Muscle of back (tissue), 11 donors: Measurements from ENCODE around the gene RALY. TPM values are rescaled to one million over a fixed set of nuclear protein-coding genes. Genes with fewer than 3 reads are reported as not detected.

ENCODE experiments used
- DNase-seq, 3 donors: peaks; one replicate each; pipeline versions ENCODE4 v3.0.0 to v3.0.0-alpha.2; 2013
- polyA plus RNA-seq, 10 donors: library from polyadenylated mRNA; unstranded; fragments of 120-200 nt; gene quantifications; one replicate each; pipeline ENCODE4 v1.2.1, GENCODE V29; 2013; ENCODE audit not compliant: insufficient read length in 10 of 10

Gene RALY
- polyA plus RNA-seq, 10 donors = 99.9 to 155 (median 127) TPM

GRCh38 chr20:34100576-34100975, 106.9 kb downstream of the RALY start:
- DNase-seq = no peak

GRCh38 chr20:34102342-34102741, 108.6 kb downstream of the RALY start:
- DNase-seq = no peak

DNA sequence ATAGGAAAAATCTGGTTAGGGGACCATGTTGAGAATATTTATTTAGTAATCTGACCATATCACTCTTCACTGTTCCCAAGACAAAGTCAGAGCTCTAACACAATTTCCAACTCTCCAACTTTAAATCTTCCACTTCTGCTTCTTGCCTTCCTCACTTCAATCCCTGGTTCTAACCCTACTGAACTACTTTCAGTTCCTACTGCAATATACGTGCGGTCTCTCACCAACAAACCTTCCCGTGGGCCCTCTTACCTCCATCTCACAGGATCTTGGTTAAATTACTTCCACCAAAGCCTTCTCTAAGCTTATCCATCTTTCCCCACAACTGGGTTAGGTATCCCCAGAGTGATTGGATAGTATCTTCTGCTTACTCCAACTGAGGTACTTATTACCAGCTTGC, 110.3 kb downstream of the RALY start:
- no peak for DNase-seq

DNA sequence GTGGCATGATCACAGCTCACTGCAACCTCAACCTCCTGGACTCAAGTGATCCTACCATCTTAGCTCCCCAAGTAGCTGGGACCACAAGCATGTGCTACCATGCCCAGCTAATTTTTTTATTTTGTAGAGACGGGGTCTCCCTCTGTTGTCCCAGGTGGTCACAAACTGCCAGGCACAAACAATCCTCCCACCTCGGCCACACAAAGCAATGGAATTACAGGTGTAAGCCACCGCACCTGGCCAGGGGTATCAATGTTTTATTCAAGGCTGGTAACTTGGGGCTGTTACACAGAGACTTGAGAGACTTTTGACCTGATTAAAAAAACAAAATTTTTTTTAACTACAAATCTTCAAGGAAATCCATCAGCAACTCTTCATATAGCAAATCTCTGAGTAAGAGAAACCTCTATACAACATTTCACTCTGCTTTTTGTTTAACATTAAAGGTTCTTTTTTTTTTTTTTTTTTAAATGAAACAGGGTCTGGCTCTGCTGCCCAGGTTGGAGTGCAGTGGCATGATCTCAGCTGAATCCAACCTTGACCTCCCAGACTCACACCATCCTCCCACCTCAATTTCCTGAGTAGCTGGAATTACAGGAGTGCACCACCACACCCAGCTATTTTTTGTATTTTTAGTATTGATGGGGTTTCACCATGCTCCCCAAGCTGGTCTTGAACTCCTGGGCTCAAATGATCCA, 112.4 kb downstream of the RALY start:
- DNase-seq = no peak

- DNase-seq = no peak
These were observed 115.0 kb downstream of the RALY start for GRCh38 chr20:34108616-34109174.

- DNase-seq = no peak
These were observed 115.7 kb downstream of the RALY start for GRCh38 chr20:34109442-34109841.

DNA sequence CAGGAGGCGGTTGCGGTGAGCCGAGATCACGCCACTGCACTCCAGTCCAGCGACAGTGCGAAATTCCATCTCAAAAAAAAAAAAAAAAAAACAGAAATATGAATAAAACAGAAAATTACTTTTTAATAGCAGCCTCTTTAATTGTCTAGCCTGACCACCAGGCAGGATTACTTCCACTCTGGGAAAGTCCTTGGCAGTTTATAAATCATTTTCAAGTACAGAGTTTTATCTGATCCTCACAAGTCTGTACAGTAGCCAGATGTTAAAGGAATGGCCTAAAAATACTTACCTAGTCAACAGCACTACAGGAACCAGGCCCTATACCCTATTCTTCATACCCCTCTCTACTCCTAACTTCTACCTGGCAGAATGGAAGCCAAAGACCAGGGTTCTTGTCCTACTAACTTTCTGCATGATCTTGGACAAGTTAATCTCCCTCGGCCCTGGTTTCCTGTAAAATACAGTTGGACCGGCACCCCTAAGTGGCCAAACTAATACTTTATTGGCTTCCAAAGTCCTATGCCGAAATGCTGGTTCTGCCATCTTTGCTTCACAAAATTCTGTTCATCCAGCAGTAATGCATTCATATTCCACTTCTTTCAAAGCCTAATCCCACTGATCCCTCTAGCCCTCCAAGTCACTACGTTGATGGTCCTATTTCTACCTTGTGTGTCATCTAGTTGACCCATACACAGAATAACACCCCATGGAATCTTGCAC, 116.5 kb downstream of the RALY start:
- DNase-seq = no peak

DNA sequence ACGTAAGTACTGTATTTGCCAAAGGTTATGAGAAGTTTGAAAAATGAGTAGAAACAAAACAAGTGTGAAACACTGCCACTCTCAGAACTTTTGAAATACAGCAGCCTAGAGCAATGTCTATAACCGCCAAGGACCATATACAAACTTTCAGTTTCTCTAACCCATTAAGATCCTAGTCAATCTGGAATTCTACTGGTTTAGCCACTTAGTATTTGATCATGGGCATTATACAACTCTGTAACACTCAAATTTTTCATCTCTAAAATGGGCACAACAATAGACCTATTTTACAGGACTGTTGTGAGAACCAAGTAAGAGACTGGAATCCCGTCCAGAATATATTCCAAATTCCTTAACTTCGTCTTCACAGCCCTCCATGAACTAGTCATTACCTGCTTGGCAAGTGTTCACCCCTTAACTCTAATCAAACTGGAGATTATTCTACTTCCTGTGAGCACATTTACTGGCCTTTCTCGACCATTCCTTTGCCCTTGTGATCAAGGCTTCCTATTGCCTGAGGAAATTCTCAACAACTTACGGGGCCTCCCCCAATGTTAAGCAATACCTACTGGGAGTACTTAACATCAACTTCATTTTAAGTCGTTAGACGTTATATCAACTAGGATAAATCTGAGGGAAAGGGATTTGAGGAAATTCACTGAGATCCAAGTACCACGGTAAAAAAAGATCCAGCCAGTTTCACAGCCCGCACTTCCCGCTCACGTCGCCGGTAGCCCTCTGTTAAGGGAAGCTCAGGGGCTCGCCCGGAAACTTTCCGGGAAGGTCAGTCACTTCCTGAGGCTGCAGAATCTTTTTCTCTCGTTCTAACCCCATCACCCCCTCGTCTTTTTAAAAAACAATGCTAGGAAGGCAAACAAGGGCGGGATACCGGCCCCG, 117.3 kb downstream of the RALY start:
- peak in 2 of 3 donors; percentile 30 to 54 for DNase-seq

- DNase-seq = peak; percentile 99 to 100 (median 100)
These were observed 118.2 kb downstream of the RALY start, which contains the start of gene EIF2S2 for GRCh38 chr20:34111702-34112599. Gene EIF2S2, minus strand, starts transcription at chr20:34112243. Its CDS starts 133 bp downstream, at chr20:34112110.

- DNase-seq = peak in 2 of 3 donors; percentile 33 to 47
These were observed 118.9 kb downstream of the RALY start for GRCh38 chr20:34112600-34113101.

GRCh38 chr20:34114809-34115208, 121.1 kb downstream of the RALY start:
- DNase-seq = no peak

DNA sequence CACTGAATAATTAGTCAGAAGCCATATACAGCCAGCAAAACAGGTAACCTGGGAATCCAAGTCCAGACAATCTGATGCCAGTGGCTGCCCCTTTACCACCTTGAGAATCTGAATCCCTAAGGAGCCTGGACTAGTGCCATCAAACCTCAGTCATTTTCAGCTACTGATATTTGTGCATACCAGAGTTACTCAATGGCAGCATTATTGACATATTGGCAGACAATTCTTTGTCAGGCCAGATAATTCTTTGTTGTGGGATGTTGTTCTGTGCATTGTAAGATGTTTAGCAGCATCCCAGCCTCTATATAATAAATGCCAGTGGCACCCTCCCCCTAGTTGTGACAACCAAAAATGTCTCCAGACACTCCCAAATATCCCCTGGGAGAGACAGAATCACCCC, 121.5 kb downstream of the RALY start:
- no peak for DNase-seq

DNA sequence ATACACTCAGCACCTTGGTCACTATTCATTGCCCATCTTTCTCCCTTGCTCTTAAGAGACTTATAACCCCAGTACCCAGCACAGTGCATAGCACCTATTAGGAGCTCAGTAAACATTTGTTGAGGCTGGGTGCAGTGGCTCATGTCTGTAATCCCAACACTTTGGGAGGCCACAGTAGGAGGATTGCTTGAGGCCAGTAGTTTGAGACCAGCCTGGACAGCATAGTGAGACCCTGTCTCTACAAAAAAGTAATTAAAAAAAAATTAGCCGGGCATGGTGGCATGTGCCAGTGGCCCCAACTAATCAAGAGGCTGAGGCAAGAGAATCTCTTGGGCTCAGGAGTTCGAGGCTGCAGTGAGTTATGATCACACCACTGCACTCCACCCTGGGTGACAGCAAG, 126.5 kb downstream of the RALY start:
- DNase-seq = no peak

GRCh38 chr20:34122274-34122980, 128.7 kb downstream of the RALY start:
- no peak for DNase-seq

GRCh38 chr20:34123309-34123708, 129.6 kb downstream of the RALY start:
- no peak for DNase-seq

GRCh38 chr20:34124469-34125249, 130.9 kb downstream of the RALY start:
- no peak for DNase-seq

DNA sequence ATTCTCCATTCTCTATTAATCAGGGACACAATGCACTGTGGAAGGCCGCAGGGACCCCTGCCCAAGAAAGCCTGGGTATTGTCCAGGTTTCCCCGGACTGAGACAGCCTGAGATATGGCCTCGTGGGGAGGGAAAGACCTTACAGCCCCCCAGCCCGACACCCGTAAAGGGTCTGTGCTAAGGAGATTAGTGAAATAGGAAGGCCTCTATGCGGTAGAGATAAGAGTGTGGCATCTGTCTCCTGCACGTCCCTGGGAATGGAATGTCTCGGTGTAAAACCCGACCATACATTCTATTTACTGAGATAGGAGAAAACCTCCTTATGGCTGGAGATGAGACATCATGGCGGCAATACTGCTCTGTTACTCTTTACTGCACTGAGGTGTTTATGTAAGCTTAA, 134.1 kb downstream of the RALY start:
- no peak for DNase-seq

GRCh38 chr20:34129518-34130162, 135.9 kb downstream of the RALY start:
- DNase-seq = peak; percentile 54 to 80 (median 76)

DNA sequence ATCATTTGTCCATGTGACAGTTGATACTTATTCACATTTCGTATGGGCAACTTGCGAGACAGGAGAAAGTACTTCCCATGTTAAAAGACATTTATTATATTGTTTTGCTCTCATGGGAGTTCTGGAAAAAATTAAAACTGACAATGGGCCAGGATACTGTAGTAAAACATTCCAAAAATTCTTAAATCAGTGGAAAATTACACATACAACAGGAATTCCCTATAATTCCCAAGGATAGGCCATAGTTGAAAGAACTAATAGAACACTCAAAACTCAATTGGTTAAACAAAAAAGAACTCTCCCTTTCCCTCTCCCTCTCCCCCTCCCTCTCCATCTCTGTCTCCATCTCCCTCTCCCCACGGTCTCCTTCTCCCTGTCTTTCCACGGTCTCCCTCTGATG, 137.8 kb downstream of the RALY start:
- DNase-seq = peak in 1 of 3 donors; percentile 28
